HG02943 (cell line): Measurements from ENCODE around the gene DLGAP1.

Source experiments
- ATAC-seq: cut with Tn5 transposase; IDR thresholded peaks from one replicate; pipeline ENCODE4 v1.9.1; 2021; ENCODE audit warnings: mild to moderate bottlenecking, low read depth, moderate library complexity; ENCODE audit not compliant: unreplicated experiment

DLGAP1 gene

DNA sequence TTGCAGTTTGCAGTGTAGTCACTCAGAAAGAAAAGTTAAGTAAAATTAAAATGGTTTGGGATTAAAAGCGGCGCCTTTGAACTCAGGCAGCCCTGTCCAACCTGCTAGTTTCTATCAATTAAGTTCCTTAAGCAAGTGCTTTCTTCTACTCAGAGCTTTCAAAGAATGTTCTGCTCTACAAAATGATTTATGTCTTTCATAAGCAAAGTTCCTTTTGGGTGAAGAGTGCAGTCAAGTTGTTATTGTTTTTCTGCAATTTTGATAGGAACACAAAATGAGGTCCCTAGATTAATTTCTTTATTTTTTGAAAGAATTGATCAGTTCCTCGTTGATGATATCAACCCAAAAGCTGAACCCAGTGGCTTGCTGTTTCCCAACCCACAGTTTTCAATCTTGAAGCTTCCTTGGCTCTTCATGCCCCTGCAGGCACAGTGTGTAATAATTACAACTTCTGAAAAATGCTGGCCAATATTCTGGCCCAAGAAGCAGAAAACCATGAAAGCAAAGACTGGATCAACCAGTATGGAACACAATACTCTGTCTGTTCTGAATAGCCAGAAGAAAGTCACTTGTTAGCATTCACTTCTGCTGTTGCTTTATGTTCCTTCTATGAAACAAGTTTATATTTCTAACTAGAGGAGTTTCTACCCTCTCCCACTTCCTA is 916.0 kb downstream of the DLGAP1 start:
- ATAC-seq = no peak

DNA sequence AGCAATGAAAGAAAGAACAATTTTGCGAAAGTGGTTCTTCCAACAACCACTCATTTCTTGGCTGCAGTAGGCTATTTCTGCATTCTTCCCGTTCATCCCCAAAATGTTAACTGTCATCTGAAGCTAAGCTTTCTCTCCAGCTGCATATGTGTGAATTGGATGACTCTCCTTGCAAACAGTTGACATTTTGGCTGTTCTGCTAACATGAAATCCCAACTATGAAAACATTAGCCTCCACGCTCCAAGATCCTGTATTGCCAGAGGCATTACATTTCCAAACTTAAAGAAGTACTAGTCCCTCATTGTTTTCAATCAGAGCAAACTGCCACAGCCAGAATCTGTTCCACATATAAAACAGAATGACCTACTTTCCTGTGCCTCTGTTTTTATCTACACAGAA is 916.7 kb downstream of the DLGAP1 start:
- ATAC-seq = no peak

DNA sequence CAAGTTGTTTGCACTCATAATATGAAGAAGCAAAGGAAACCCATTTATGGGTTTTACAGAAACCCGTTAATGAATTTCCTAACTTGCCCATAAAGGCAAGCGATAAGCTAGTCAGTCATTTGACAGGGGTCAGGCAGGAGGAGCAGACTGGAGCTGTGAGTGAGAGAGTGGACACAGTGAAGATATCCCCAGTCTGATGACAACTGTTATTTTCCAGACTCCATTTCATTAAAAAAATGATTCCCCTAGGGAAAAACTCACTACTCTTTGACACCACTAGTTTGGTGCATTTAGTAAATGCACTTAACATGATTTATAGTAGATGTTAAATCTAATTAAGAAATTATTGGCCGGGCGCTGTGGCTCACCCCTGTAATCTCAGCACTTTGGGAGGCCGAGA is 924.3 kb downstream of the DLGAP1 start:
- no peak for ATAC-seq

DNA sequence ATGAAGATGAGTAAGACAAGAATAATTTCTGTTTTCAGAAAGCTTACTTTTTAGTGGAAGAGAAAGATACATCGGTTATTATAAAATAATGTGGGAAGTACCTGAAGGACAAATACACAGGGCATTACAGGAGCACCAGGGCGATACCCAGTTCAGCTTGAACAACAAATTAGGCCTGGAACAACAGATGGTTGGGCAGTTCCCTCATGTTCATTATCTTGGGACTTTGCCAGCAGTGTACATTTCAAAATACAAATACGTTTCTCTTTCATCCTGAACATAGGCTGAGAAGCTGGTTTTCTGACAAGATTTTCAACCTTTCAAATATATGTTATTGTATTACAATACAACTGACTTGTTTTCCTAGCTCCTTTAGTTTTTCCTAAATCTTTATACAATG is 925.5 kb downstream of the DLGAP1 start:
- no peak for ATAC-seq

DNA sequence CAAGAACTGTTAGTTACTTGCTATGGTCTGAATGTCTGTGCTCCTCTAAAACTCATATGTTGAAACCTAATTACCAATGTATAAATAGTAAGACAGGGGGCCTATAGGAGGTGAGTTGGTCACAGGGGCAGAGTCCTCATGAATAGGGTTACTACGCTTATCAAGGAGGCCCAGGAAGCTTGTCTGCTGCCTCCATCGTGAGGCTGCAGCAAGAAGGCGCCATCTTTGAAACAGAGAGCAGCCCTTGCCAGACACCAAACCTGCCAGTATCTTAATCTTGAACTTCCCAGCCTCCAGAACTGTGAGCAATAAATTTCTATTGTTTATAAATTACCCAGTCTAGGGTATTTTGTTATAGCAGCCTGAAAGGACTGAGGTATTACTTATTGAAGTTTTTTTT is 926.0 kb downstream of the DLGAP1 start:
- no peak for ATAC-seq

- no peak for ATAC-seq
These were observed 926.9 kb downstream of the DLGAP1 start for GRCh38 chr18:3528231-3528630.

DNA sequence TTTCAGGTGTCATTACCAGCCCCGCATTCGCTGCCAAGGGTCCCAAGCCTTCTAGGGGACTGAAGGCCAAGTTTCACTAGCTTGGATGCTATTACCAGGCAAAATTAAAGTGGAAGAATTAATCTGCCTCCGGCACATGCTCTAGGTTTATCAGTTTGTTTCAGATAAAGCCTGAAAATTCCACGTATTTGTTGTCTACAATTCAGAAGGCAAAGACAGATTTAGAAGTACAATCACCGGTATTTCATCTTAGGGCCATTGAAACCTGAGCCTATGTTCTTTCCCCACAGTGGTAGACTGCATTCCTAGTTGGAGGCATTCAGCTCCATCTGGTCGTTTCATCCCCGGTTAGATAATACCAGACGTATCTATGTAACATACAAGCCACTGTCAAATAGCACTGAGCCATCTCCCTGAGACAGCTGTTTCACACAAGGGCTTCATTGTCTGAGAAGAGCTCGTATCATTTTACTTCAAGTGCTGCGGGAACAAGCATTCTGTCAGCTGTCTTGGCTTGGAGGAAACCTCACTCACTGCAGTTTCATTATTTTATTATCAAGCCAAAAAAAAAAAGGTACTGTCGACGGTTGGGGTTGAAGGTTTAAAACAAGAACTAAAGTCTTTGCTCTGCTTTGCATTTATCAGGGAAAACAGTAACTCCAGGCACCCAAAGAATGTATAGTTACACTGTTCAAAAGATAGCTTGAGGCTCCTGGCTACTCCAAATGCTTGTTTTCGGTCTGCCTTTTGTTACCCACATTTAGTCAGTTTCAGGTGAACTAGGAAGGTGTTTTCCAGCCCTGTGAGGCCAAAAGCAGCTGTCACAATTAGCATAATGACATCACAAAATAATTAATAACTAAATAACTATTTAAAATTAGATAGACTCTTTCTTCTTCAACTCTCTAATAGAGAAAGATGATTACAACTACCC is 928.4 kb downstream of the DLGAP1 start:
- peak; percentile 67 for ATAC-seq

GRCh38 chr18:3525870-3526420 is 929.2 kb downstream of the DLGAP1 start:
- ATAC-seq = peak; percentile 40

DNA sequence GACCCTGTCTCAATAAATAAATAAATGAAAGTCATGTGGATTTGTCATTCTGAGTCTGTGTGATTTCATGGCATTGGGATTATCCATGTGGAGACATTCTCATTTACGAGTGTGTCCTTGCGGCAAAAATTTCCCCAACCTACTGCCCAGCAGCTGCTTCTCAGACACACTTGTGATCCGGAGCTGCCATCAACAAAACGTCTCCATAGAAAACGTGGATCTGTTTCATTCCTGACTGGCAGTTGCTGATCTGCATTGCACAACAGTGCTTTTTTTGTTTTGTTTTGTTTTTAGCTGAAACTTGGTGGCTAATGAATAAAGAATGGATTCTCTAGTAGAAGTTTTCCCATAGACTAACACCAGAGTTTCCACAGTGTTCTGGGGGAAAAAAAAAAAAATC is 930.4 kb downstream of the DLGAP1 start:
- no peak for ATAC-seq

DNA sequence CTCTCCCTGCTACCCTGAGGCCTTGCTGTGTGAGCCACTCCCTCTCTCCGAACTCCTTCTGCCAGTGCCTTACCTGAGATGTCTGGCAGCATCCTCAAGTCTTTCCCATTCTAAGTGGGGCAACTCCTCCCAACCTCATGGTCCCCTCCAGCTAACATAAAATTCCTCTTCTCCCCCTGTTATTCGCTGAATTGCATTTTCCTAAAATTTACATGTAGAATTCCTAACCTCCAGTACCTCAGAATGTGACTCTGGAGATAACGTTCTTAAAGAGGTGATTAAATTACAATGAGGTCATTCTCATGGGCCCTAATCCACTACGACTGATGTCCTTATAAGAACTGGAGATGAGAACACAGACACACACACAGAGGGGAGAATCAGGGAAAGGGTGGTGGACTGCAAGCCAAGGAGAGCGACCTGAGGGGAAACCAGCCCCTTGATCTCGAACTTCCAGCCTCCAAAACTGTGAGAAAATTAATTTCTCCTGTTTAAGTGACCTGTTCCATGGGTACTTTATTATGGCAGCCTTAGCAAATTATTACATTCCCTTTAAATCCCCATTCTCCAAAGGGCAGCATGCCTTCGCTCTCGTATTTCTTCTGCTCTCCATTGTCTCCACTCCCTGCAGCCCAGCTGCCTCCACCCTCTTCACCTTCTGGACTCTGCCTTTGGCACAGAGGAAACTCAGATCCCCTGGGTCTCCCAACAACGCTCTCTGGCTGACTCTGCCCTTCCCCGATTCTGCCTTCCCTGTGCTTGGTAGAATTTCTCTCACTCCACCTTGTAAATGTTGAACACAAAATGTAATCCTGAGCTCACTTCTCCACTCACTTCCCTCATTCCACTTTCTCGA is 934.6 kb downstream of the DLGAP1 start:
- no peak for ATAC-seq

DNA sequence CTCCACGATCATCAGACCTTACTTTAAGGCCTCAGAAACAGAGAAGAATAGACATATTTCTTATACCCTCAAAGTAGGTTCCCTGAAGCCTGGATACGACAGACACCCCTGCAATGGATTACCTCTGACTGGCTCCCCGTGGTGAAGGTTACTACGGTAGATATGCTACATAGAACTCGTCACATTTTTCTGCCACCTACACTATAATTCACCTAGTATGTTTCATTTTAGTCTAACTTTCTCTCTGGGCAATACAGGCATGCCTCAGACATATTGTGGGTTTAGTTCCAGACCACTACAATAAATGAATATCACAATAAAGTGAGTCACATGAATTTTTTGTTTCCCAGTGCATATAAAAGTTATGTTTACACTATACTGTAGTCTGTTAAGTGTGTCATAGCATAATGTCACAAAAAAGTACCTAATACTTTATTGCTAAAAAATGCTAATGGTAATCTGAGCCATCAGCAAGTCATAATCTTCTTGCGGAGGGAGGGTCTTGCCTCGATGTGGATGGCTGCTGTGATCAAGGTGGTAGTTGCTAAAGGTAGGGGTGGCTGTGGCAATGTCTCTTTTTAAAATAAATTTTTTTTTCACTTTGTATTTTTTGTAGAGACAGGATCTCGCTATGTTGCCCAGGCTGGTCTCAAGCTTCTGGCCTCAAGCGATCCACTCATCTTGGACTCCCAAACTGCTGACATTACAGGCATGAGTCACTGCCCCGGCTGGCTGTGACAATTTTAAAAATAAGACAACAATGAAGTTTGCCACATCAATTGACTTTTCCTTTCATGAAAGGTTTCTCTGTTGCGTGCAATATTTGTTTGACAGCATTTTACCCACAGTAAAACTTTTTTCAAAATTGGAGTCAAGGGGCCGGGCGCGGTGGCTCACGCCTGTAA is 940.5 kb downstream of the DLGAP1 start:
- ATAC-seq = no peak

GRCh38 chr18:3513481-3513880 is 941.6 kb downstream of the DLGAP1 start:
- peak; percentile 69 for ATAC-seq

DNA sequence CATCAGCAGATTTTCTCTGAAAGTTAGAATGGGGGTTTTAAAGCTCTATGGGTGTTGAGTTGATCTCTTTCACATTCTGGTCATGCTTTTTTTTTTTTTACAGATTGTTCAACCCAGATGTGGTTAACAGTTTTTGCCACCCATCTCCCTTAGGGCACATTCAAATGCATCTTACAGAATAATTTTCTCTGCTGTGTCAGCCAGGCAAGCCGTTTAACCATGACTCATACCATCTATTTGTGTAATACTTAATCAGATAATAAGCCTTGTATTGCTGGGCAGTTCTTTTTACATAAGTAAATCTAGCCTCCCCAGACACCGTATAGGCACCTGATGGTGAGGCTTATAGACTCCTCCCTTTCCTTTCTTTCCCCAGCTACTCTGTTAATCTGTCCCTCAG is 943.1 kb downstream of the DLGAP1 start:
- ATAC-seq = no peak

DNA sequence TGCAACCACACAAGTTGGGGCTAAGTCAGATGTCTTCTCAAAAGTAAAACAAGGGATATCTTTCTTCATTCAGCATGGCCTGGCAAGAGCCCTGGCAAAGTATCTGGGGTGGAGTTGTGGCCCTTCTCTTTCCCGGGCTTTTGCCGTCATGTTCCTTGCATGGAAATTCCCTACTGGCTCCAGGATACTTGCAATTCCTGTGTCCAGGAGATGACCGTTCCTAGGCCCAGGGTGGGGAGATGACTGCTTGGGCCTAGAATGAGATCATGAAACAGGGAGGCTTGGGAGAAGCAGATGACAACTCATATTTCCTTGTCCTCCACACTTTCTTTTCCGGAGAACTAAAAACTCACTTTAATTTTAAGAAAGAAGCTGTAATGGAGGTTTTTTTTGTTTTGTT is 944.2 kb downstream of the DLGAP1 start:
- no peak for ATAC-seq

- no peak for ATAC-seq
These were observed 945.1 kb downstream of the DLGAP1 start for GRCh38 chr18:3510024-3510423.

DNA sequence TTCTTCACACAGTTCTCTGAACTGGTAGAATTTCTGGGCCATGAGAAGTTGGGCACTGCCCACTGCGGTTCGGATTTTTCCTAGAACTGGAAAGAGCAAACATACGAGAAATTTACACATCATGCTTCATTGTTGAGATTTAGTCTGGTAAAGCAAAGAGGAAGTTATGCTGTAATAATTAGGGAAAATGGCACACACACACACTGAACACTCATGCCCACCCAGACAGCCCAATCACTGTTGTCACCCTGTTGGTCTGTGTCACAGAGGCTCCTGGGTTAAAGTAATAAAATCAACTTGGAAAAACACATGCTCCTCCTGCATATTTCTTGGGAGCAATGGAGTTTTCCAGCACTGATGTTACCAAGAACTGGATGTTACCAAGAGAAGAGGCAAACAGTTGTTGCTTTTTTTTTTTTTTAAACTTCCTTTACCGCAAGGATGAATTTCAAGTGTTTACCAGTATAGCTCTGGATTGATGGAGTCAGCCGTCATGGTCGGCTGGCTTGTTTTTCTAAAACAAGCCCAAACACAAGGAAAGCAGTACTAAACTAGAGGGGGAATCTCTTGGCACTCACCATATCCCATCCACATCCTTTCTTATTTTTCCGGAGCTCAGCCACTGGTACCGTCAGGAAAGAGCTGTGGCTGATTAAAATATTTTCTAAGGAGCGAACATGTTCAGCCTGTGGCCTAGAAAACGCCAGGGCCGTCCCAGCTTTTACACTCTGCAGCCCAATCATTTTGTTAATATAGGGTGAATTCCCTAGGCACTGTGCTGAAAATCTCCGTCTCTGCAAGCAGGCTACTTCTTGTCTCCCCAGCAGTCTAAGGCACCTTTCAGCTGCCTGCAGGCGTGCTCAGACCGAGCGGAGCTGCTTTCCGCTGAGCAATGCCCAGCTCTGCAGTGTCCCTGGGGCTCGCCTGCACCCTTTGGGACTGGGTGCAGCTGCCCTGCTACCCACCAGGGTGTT is 946.2 kb downstream of the DLGAP1 start:
- ATAC-seq = no peak

GRCh38 chr18:3504637-3505036 is 950.5 kb downstream of the DLGAP1 start:
- ATAC-seq = no peak

DNA sequence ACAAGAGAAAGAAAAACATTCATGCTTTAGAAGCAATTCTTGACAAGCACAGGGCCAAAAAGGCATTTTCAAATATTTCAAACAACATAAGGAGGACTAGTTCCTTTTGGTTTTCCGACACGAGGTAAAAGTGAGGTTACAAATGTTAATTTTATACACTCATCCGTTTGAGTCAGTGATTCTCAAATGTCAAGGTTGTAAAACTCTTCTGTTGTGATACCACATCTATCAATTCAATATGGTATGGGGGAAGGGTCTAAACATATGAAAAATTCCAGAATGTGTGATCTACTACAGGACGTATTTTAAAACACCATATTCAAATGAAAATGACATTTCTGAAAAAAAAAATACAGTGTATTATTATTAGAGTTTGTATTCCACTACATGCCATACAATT is 952.5 kb downstream of the DLGAP1 start:
- no peak for ATAC-seq

DNA sequence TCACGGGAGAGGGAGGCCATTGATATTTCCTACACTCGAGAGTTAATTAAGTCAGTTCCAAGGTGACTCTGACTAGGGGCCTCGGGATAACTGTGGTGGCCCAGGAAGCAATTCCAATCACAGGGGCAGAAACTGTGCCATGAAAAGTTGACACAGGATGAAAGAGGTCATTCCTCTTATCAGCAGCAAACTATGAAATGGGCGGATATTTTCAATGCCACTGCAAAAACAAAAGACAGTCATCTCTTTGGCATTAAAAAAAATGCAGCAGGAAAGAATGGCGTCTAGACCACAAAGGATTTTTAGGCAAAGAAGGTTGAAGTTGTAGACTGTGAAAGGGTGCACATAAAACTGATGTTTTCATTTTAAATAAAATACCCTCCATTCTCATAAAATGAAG is 955.1 kb downstream of the DLGAP1 start:
- no peak for ATAC-seq
